Daoy (cell line): Measurements from ENCODE around the gene PRKG1. TPM values are rescaled to one million over a fixed set of nuclear protein-coding genes. Genes with fewer than 3 reads are reported as not detected.
"Not testable (repeated sequence)": the region's sequence is repeated elsewhere in the genome, so short reads cannot be mapped to it uniquely, and the experiment has no call there.

ENCODE experiments used
- DNase-seq: peaks from one replicate; pipeline ENCODE4 v3.0.0-alpha.2; 2015; ENCODE audit warnings: low read depth
- total RNA-seq: library from RNA; depleted of rRNA; stranded (reverse); fragments of >200 nt; shearing (Covaris generic); gene quantifications from 2 replicates; pipeline ENCODE4 v1.2.3, GENCODE V29; 2014

PRKG1 gene
- total RNA-seq, 1 experiment from 2014 or later: 1.5 TPM

DNA sequence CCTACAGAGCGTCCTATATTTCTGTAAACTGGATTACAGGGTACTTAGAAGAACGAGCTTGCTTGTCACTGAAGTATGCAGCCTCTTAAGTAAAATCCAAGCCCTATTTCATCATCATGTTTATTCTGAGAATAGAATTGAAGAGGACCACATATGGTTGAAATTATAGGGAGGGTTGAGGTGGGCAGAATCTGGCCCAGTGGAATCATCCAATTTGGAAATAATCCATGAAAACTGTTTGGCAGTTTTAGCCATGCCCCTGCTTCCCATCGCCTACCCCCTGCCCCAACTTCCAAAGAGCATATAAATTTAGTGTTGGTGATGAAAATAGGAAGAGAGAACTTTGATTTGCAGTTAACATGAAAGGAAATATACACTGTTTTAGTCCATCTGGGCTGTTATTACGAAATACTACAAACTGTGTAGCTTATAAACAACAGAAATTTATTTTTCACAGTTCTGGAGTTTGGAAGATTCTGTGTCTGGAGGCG, 150.4 kb downstream of the PRKG1 start:
- no peak for DNase-seq

DNA sequence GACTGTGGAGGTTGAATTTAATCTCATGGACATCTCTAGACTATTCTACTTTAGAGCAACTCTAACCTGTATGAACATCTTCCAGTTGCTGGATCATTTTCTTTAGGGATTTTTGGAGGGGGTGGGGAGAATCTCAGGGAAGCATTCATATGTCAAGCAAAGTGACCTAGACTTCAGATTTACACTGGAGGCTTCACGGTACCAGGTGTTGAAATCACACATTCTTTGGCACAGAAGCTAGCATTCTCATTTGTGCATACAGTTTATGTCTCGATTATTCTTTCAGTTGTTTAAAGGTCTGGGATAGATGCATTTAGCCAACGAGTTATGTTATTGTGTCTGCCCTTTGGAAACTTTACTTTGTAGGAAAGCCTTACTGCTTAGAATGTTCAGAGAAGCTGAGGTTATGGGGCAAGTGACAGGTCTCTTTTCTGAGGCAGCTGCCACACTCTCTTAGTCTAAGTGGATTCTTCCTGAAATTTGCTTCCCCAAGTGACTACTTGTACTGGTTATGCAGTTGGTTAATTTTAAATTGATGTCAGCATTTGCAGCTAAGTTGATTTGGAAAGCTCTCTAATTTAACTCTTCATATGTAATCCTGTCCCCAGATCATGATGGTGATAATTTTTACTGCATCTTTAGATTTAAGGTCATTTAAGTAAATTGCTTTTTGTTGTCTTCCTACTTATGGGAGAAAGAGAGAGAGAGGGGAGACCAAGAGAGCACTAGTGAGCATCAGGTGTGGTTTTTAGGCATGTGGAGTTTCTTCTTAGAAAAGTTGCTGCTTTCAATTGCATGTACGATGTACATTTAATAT, 153.8 kb downstream of the PRKG1 start:
- no peak for DNase-seq

DNA sequence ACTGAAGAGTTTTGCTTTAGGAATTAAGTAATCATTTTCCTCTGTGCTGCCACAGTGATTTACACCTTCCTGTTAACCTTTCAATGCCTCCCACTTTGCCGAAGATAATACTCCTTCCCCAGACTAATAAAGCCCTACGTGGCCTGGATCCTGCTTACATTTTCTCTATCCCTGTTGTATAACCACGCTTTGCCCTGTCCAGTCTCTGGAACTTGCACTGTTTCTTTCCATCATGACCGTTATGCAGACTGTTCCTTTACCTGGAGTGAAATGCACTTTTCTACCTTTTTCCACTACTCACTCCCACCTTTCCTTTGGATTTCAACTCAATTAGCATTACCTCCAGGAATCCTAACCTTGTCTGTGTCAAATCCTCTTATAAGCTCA, 154.4 kb downstream of the PRKG1 start:
- DNase-seq: no peak

DNA sequence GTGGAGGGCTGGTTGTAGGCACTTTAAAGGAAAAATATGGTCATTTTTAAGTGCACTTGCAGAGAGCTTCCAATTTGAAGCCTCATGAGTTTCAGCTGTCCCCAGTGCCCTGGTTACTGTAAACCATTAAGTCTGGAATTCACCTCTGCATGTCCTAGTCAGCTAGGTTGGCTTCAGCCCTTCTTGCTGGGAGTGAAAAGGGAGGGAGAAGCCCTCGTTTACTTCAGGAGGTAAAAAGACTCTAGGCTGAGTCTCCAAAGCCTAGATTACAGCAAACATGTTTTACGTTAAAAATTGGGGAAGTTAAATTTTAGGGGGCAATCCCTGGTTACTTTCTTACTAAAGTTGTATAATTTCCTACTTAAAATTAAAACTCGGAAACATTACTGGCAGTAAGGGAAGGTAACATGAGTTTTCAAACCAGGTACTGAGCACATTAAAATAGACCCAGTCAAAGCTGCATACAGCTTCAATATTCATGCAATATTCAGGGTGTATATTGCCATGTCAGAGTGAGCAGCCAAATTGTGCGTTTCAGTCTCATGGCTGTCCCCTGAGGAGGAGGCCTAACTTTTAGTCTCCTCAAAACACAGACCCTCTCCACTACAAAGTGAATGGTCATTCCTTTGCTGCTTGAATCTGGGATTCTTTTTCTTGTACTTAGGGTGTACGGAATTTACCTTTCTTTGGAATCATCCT, 156.7 kb downstream of the PRKG1 start:
- DNase-seq: no peak

DNA sequence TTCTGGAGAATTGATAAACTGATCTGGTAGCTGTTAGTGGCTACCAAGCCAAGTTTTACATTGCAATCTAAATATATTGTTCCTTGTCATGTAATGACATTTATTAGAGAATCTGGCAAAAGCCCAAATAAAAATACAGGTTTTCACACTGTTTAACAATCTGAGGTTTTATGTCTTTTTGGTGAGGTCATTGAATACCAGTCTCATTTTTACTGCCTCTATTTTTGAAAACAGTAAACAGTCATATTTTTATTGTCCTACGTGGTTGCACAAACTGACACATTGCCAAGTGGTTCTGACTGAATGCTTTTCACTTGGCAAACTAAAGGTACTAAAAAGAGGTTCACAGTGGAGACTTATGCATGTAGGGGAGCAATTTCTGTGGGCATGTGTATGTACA, 157.5 kb downstream of the PRKG1 start:
- DNase-seq: no peak

DNA sequence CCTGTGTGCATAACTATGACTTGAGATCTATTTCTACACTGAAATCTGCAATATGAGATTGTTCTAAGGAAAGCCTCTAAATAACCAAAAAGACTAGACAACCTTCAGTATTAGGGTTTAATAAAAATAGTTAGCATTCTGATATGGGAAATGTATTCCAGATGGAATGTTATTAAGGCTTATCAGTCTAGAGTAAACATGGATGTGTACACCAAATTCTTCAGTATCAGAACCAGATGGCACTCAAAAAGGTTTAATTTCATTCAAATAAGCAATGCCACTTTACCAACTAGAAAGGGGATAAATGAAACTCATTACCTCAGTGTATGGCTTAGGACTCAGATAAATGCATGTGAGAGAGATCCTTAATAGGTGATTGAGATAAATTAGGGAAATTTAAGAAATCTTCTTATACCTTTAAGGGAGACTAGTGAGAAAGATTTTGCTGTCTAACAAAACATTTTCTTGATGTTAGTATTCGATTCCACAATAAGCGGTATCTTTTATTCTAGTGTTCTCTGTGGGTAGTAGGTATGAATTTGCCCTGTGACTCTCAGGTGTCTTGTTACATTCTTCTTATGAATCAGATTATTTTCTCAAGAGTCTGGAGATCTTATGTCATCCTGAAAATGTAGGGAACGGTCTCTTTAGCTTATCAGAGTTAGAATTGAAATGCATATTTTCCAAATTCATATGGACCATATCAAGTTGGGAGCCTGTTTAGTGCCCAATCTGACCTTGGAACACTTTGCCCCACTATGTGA, 159.2 kb downstream of the PRKG1 start:
- no peak for DNase-seq

DNA sequence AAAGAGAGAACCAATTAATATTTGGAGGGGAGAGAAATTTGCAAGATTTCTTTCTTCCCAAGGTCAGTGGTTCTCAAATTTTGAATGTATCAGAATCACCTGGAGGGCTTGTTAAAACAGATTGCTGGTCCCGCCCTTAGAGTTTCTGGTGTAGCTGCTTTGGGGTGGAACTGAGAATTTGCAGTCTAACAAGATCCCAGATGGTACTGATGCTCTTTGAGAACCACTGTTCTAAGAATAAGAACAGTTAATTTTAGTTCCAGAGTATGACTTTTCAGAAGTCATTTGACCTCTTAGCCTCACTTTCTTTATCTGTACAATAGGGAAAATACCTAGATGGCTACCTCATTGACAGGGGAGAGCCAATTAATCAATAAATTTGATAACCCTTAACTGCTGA, 161.6 kb downstream of the PRKG1 start:
- DNase-seq: no peak

DNA sequence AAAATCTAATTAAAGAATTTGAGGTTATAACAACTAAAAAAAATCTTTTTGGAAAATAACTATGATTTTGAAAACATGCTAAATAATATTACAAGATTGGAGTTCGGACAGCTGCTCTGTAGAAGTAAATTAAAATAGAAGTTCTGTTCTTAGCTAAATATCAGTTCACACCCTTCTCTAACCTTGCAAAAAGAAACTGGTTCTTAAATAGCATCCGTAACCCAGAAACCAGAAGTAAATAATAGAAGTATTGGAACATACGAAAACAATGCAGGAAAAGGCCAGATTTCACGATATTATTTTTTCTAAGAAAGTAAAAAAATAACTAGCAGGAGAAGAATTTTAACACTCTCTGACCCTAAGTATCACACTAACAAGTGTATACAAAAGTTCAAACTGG, 164.7 kb downstream of the PRKG1 start:
- no peak for DNase-seq

DNA sequence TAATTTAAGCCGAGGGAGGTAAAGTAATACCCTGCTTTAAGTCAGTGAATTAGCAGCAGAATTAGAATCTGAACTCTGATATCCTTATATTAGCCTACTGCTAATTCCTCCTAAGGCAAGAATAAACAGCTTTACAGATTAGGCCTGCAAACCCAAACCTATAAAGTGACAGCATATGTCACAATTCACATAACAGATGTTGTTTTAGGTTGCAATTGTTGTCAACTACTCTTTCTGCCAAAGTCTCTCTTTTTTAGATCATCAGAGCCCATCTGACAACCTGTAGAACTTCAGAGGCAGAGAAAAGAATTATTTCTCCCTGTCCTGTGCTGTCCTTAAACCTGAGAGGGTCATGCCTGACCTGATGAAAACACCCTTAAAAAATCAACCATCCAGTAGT, 167.2 kb downstream of the PRKG1 start:
- no peak for DNase-seq

DNA sequence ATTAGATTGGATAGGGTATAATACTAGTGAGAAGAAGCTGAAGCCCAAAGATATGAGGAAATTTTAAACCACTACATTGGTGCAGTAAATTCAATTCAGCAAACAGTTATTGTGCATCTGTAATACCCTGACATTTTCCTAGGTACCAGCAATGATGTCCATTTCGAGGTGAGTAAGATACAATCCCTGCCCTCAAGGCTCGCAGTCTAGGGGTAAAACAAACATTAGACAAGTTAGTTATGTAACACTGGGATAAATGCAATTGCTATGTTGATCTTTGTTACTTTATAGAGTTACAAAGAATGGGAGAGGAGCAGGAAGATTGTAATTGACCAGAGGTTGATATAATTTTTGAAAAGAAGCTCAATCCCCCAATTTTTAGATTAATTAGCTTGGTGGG, 168.1 kb downstream of the PRKG1 start:
- peak; percentile 2 for DNase-seq

DNA sequence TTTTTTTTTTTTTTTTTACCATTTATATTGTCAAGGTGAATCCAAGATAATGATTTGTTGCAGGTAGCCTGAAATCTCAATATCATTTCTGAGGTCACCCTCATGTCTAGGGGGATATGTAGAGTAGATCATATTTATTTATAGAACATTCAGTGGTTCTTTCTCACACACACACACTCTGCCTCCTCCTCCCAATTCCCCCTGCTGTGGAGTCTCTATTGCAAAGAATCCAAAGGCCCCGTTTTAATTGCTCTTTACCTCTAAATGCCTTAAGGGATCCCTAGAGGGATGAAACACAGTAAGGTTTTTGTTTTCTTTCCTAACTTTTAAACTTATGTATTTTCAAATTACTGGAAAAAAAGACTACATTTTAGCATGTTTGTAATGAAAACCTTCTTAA, 170.0 kb downstream of the PRKG1 start:
- DNase-seq: peak; percentile 6

DNA sequence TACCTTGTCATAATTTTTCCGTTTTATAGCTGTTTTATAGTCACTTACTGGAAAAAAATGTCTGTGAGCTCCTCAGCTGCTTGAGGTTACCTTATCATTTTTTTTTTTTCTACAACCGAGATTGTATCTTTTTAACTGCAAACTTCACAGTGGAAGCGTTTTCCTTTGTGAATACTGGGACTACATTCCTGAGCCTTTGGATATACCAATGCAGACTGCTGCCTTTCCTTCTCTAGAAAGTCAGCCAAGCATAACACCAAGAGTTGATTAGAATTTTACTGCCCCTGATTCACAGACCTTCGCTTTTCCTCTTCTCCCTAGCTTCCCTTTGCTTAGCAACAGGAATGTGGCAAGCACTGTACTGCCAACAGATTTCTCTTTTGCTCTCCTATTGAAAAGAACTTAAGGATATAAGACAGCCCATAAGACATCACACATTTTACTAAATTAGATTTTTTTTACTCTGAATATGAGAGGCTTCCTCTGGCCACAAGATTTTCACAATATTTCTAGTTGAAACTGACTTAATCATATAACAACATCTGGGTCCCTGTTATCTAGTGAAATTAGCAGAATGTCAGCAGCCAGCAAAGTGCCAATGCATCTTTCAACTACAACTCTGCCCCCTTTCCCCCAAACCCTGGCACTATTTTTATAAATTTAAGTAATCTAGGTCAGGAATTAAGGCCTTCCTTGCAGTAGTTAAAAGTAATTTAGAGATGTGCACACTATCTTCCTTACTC, 170.6 kb downstream of the PRKG1 start:
- DNase-seq: peak; percentile 74

DNA sequence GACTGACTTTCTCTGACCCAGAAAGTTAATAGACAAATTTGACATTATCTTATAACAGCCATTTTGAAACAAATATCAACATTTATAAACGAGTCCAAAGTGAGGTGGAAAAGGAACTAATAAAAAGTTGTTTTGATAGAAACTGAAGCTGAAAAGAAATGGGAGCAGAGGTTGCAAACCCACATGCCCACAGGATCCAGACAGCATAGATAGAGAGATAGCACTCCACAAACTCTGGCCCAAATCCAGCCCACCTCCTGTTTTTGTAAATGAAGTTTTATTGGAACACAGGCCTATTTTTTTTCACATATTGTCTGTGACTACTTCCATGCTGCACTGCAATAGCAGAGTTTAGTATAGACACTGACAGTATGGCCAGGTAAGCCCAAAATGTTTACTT, 171.9 kb downstream of the PRKG1 start:
- DNase-seq: peak; percentile 19

DNA sequence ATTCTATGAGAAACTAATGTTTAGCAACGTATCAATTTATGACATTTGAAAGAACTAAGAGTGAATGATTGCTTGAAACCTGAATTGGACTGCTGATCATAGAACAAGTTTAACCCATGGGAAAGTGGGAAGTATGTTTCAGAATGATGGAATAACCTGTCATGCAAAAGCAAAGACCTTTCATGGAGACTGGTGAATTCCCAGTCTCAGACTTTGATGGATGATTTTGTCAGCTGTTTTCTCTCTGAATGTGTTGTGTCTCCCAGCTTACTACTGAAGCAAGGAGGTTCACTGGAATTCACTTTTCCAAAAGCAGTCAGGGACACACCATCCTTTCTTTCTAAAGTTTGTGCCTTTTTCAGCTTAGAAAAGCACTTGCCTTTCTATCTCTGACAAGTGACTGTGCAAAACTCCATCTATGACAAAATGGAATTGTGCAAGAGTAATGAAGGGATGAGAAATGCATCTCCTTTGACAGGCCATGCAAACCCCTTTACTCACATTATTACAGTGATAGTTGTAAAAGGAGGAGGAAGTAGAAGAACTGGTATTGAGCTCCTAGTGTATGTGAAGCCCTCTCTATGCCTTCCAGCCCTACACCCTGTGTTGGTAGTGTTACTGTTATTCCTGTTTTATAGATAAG, 176.1 kb downstream of the PRKG1 start:
- no peak for DNase-seq

DNA sequence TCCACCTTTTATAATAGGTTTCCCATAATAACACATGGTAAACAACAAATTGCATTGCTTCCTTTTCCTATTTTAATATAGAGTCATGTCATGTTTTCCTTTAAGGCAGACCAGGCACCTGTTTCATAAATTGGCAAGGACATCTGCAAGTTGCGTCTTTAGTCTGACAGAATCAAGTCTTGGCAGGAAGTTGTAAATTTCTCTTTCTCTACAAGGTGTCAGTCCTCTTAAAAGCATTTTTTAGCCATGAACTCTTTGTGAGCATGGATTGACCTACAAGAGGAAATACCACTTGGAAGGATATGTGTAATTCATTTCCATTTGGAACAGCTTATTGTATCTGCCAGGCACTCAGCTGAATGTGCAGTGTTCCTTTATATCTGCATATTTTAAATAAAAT, 176.8 kb downstream of the PRKG1 start:
- no peak for DNase-seq

DNA sequence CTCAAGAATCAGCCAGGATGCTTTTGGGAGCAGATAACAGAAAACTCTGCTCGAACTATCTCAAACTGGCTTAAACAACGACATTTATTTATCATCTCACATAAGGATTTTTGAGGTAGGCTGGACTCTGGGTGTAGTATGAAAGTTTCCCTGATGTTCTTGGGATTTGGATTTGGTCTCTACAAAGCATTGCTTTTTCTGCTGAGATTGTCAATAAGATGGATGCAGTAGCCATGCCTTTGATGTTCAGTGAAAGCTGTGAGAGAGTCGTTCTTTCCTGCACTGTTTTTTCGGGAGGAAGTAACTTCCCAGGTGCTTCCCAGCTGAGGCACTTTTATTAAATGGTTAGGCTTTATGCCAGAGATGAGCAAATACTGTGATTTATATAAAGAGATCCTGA, 181.1 kb downstream of the PRKG1 start:
- no peak for DNase-seq

DNA sequence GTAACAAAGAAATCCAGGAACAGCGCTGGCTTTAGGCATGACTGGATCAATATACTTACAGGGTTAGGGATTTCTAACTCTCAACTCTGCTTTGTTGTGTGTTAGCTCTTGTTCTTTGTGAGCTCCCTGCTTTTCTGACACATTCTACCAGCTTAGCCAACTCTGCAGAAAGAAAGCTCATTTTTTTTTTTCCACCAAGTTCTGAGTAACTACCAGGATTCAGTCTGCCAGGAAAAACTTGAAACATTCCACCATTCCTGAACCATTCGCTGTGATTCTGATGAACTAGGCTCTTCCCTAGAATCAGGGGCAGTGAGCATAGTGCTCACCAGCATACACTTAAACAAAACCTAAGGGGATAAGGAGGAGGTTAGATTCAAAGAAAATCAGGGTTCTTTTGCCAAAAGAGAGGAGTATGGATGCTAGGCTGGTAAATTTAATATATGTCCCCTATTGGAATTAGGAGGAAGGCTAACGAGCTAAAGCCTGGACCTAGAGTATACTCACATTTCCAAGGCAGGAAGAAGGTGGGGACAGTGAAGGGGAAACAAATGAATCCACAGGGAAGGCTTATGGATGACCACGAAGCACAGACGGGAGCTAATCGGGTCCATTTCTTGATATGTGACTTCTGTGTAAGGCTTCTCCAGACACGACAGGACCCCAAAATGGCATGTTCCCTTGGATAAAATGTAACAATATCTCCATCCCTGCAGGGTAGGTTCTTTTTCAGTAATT, 183.4 kb downstream of the PRKG1 start:
- DNase-seq: no peak

DNA sequence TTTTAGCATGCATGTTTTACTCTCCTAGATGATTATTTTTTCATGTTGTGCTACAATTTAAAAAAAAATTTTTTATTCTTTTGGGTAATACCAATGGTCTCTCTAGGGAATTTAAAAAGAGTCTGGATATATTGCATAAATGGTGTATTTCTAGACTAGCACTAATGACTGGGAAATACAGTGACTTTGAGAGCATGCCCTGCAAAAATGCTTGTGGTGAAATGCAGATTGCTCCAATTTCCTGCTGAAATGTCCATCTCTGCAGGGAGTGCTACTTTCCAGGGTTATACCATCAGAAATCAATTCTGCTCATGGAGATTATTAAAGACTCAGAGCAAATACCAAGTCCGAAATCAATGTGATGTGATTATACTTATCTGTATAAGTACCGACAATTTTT, 186.1 kb downstream of the PRKG1 start:
- DNase-seq: no peak

DNA sequence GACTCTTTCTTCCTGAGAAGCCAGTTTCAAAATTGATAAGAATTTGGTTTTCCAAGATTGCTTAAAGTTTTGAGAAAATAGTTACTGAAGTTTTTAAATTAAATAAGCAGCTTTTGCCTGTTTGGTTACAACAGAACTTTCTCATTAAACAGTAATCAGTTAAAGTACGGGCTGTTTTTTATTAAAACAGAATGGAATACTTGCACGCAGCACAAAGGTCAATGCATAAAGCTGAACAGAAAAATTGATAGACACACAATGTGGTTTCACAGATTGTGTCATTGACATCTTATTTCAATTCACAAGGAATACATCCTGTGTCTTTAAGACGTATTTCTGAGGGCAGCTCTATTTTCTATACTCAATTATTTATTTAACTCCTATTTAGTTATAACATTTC, 192.2 kb downstream of the PRKG1 start:
- DNase-seq: no peak

DNA sequence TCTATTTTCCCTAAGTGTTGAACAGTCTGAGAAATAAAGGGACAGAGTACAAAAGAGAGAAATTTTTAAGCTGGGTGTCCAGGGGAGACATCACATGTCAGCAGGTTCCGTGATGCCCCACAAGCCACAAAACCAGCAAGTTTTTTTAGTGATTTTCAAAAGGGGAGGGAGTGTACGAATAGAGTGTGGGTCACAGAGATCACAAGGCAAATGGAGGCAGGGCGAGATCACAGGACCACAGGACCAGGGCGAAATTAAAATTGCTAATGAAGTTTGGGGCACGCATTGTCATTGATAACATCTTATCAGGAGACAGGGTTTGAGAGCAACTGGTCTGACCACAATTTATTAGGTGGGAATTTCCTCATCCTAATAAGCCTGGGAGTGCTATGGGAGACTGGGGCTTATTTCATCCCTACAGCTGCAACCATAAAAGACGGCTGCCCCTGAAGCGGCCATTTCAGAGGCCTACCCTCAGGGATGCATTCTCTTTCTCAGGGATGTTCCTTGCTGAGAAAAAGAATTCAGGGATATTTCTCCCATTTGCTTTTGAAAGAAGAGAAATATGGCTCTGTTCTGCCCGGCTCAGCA, 193.8 kb downstream of the PRKG1 start:
- not testable (repeated sequence) for DNase-seq
